Mammary epithelial cell (primary cell): ENCODE data around the gene ZNF334.

Source experiments
- CTCF ChIP-seq, 2 donors: IDR thresholded peaks in 1 of 2; conservative IDR thresholded peaks in 1 of 2; 2 replicates each; pipeline ENCODE4 v1.5.1; 2011 to 2012; ENCODE audit warnings: inconsistent platforms in 2 of 2, low read length in 2 of 2, mild to moderate bottlenecking in 2 of 2, control low read depth in 1 of 2, low read depth in 1 of 2; ENCODE audit not compliant: insufficient read depth in 1 of 2; ENCODE audit errors: extremely low read depth in 1 of 2
- EZH2 ChIP-seq: IDR thresholded peaks from 2 replicates; pipeline ENCODE4 v1.6.1; 2012; ENCODE audit warnings: low read length, inconsistent platforms, borderline replicate concordance

GRCh38 chr20:46553926-46554325 is 40.6 kb upstream of the ZNF334 start:
- TF ChIP-seq CTCF (conservative IDR thresholded peaks at IDR 0.05 in 1 of 2, IDR thresholded peaks at IDR 0.05 in 1 of 2; ENCODE audit: extremely low read depth in 1 of 2, insufficient read depth in 1 of 2, low read depth in 1 of 2, low read length in 2 of 2) (no peak), EZH2 (no peak)
